Activated T-cell treated with anti-CD3 and anti-CD28 coated beads, Interleukin-2, amount 50 U/mL, for 48 hours (primary cell): ENCODE data around the gene SLC8A2.
A peak's percentile ranks its signal among the peaks of the same experiment; 100 is the strongest.

Experiments
- DNase-seq, 2 experiments: peaks; one replicate each; pipeline ENCODE4 v3.0.0-alpha.2; 2020

SLC8A2 gene

GRCh38 chr19:47471733-47472457 is at the start of gene SLC8A2:
Gene SLC8A2, minus strand, starts transcription at chr19:47471893. Its CDS starts 5,490 bp downstream, at chr19:47466403.
- peak; percentile 52 to 64 for DNase-seq

GRCh38 chr19:47520839-47521238 is 49.1 kb upstream of the SLC8A2 start:
- no peak for DNase-seq

- DNase-seq, result no peak
Observed at GRCh38 chr19:47520343-47520806, 48.7 kb upstream of the SLC8A2 start.

GRCh38 chr19:47518854-47519253 is 47.2 kb upstream of the SLC8A2 start:
- DNase-seq, result no peak

- peak; percentile 75 to 79 for DNase-seq
Observed at GRCh38 chr19:47518139-47518538, 46.4 kb upstream of the SLC8A2 start.

GRCh38 chr19:47514869-47515588 is 43.3 kb upstream of the SLC8A2 start, which contains the start of gene NAPA:
Gene NAPA, minus strand, starts transcription at chr19:47515063. Its CDS starts 123 bp downstream, at chr19:47514940.
- DNase-seq, result peak; percentile 100

GRCh38 chr19:47514151-47514868 is 42.6 kb upstream of the SLC8A2 start:
- DNase-seq, result no peak

- DNase-seq, result no peak
Observed at GRCh38 chr19:47512948-47513319, 41.2 kb upstream of the SLC8A2 start.

GRCh38 chr19:47512183-47512947 is 40.7 kb upstream of the SLC8A2 start:
- no peak for DNase-seq

GRCh38 chr19:47511681-47512080 is 40.0 kb upstream of the SLC8A2 start:
- DNase-seq, result no peak

GRCh38 chr19:47511128-47511517 is 39.4 kb upstream of the SLC8A2 start:
- no peak for DNase-seq

GRCh38 chr19:47510516-47511127 is 38.9 kb upstream of the SLC8A2 start:
- no peak for DNase-seq

GRCh38 chr19:47509973-47510372 is 38.3 kb upstream of the SLC8A2 start:
- DNase-seq, result no peak

GRCh38 chr19:47509170-47509847 is 37.6 kb upstream of the SLC8A2 start:
- DNase-seq, result no peak

GRCh38 chr19:47508721-47509120 is 37.0 kb upstream of the SLC8A2 start:
- DNase-seq, result no peak

GRCh38 chr19:47507924-47508553 is 36.3 kb upstream of the SLC8A2 start:
- DNase-seq, result no peak

GRCh38 chr19:47507012-47507411 is 35.3 kb upstream of the SLC8A2 start:
- no peak for DNase-seq

- no peak for DNase-seq
Observed at GRCh38 chr19:47506459-47506858, 34.8 kb upstream of the SLC8A2 start.

GRCh38 chr19:47505506-47505905 is 33.8 kb upstream of the SLC8A2 start:
- DNase-seq, result no peak

- no peak for DNase-seq
Observed at GRCh38 chr19:47503826-47504150, 32.1 kb upstream of the SLC8A2 start.

GRCh38 chr19:47503130-47503825 is 31.6 kb upstream of the SLC8A2 start:
- DNase-seq, result no peak
